Measurements from ENCODE around the gene ALDH1A1.

Gene ALDH1A1

GRCh38 chr9:72931897-72932296, 21.0 kb downstream of the ALDH1A1 start:
- Histone ChIP-seq H3K27me3 (ENCODE audit: insufficient read depth, low read depth) (no peaks in the 10 kb centered on the region), H3K27ac (no peak overlapping the region), H3K4me3 (IDR thresholded peaks at IDR 0.05; ENCODE audit: insufficient read depth, low read depth, low read length) (no peak overlapping the region), H3K4me2 (no peak overlapping the region), H4K20me1 (ENCODE audit: insufficient read depth) (no peaks in the 10 kb centered on the region), H3K4me1 (ENCODE audit: low read depth, poor library complexity, severe bottlenecking) (no peaks in the 10 kb centered on the region), H2AFZ (ENCODE audit: low read depth) (no peak overlapping the region), H3K9ac (no peak overlapping the region), H3K79me2 (ENCODE audit: insufficient read depth, low read depth) (no peaks in the 10 kb centered on the region), H3K36me3 (ENCODE audit: insufficient read depth) (no peaks in the 10 kb centered on the region)
- TF ChIP-seq CTCF (conservative IDR thresholded peaks at IDR 0.05; ENCODE audit: low read depth, low read length), result no peak

GRCh38 chr9:72931437-72931836, 21.4 kb downstream of the ALDH1A1 start:
- H3K79me2 ChIP-seq (ENCODE audit: insufficient read depth, low read depth), result no peaks in the 10 kb centered on the region
- H3K27ac ChIP-seq, result no peak overlapping the region
- no peaks in the 10 kb centered on the region for H4K20me1 ChIP-seq (ENCODE audit: insufficient read depth)
- H3K9ac ChIP-seq, result no peak overlapping the region
- no peak for TF ChIP-seq CTCF (conservative IDR thresholded peaks at IDR 0.05; ENCODE audit: low read depth, low read length)
- H3K36me3 ChIP-seq (ENCODE audit: insufficient read depth), result no peaks in the 10 kb centered on the region
- no peak overlapping the region for H3K4me3 ChIP-seq (IDR thresholded peaks at IDR 0.05; ENCODE audit: insufficient read depth, low read depth, low read length)
- no peaks in the 10 kb centered on the region for H3K27me3 ChIP-seq (ENCODE audit: insufficient read depth, low read depth)
- no peak overlapping the region for H2AFZ ChIP-seq (ENCODE audit: low read depth)
- H3K4me2 ChIP-seq, result no peak overlapping the region
- H3K4me1 ChIP-seq (ENCODE audit: low read depth, poor library complexity, severe bottlenecking), result no peaks in the 10 kb centered on the region

- H3K4me1 ChIP-seq (ENCODE audit: low read depth, poor library complexity, severe bottlenecking), result no peaks in the 10 kb centered on the region
- no peak overlapping the region for H3K4me3 ChIP-seq (IDR thresholded peaks at IDR 0.05; ENCODE audit: insufficient read depth, low read depth, low read length)
- H3K27ac ChIP-seq, result no peak overlapping the region
- H3K4me2 ChIP-seq, result no peak overlapping the region
- H3K27me3 ChIP-seq (ENCODE audit: insufficient read depth, low read depth), result no peaks in the 10 kb centered on the region
- no peaks in the 10 kb centered on the region for H3K36me3 ChIP-seq (ENCODE audit: insufficient read depth)
- no peak overlapping the region for H2AFZ ChIP-seq (ENCODE audit: low read depth)
- no peaks in the 10 kb centered on the region for H4K20me1 ChIP-seq (ENCODE audit: insufficient read depth)
- no peaks in the 10 kb centered on the region for H3K79me2 ChIP-seq (ENCODE audit: insufficient read depth, low read depth)
- no peak overlapping the region for H3K9ac ChIP-seq
- TF ChIP-seq CTCF (conservative IDR thresholded peaks at IDR 0.05; ENCODE audit: low read depth, low read length), result no peak
These were observed 22.0 kb downstream of the ALDH1A1 start for GRCh38 chr9:72930828-72931227.

- H3K4me3 ChIP-seq (IDR thresholded peaks at IDR 0.05; ENCODE audit: insufficient read depth, low read depth, low read length), result no peak overlapping the region
These were observed 23.3 kb downstream of the ALDH1A1 start for GRCh38 chr9:72929542-72929941.

More at GRCh38 chr9:72929542-72929941, 23.3 kb downstream of the ALDH1A1 start:
- TF ChIP-seq CTCF (conservative IDR thresholded peaks at IDR 0.05; ENCODE audit: low read depth, low read length), result no peak
- H3K27me3 ChIP-seq (ENCODE audit: insufficient read depth, low read depth), result no peaks in the 10 kb centered on the region
- no peaks in the 10 kb centered on the region for H3K36me3 ChIP-seq (ENCODE audit: insufficient read depth)
- no peaks in the 10 kb centered on the region for H4K20me1 ChIP-seq (ENCODE audit: insufficient read depth)
- H3K9ac ChIP-seq, result no peak overlapping the region
- H3K79me2 ChIP-seq (ENCODE audit: insufficient read depth, low read depth), result no peaks in the 10 kb centered on the region
- H3K4me2 ChIP-seq, result no peak overlapping the region
- no peak overlapping the region for H3K27ac ChIP-seq
- H2AFZ ChIP-seq (ENCODE audit: low read depth), result no peak overlapping the region
- H3K4me1 ChIP-seq (ENCODE audit: low read depth, poor library complexity, severe bottlenecking), result no peaks in the 10 kb centered on the region
